Heart right ventricle (tissue), 16 donors: Measurements from ENCODE around the gene GTF2F2. TPM values are rescaled to one million over a fixed set of nuclear protein-coding genes. Genes with fewer than 3 reads are reported as not detected.
A peak's percentile ranks its signal among the peaks of the same experiment; 100 is the strongest.

Experiments
- ATAC-seq, 8 donors: fragments of 200-7000 bp; cut with Tn5 transposase; one replicate each; pipeline ENCODE4 v1.9.1; 2020; ENCODE audit warnings: mild to moderate bottlenecking in 8 of 8, moderate library complexity in 8 of 8, moderate number of reproducible peaks in 1 of 8
- DNase-seq, 2 donors: peaks; one replicate each; pipeline ENCODE4 v3.0.0-alpha.2; 2020
- H3K27ac ChIP-seq, 10 donors: fragments of 200-600 bp; sonication (generic) in 2 of 10; one replicate each; pipeline versions ENCODE4 v1.5.0 to v1.8.0; 2020 to 2022; ENCODE audit warnings: mild to moderate bottlenecking in 3 of 10
- H3K27me3 ChIP-seq, 7 donors: fragments of 200-600 bp; one replicate each; pipeline ENCODE4 v1.8.0; 2021 to 2022; ENCODE audit warnings: mild to moderate bottlenecking in 2 of 7
- H3K36me3 ChIP-seq, 9 donors: fragments of 200-600 bp; sonication (generic) in 1 of 9; one replicate each; pipeline versions ENCODE4 v1.5.0 to v1.8.0; 2020 to 2022; ENCODE audit warnings: mild to moderate bottlenecking in 2 of 9
- H3K4me1 ChIP-seq, 9 donors: fragments of 200-600 bp; sonication (generic) in 1 of 9; one replicate each; pipeline versions ENCODE4 v1.5.0 to v1.8.0; 2020 to 2022; ENCODE audit warnings: mild to moderate bottlenecking in 4 of 9
- H3K4me3 ChIP-seq, 10 donors: fragments of 200-600 bp; sonication (generic) in 2 of 10; one replicate each; pipeline versions ENCODE4 v1.5.0 to v1.8.0; 2020 to 2022; ENCODE audit warnings: mild to moderate bottlenecking in 7 of 10, moderate library complexity in 2 of 10
- H3K9me3 ChIP-seq, 11 donors: fragments of 200-600 bp in 10 of 11; sonication (generic) in 2 of 11; one replicate each; pipeline versions ENCODE4 v1.5.0 to v1.8.0; 2013 to 2022; ENCODE audit warnings: mild to moderate bottlenecking in 2 of 11, control low read depth in 1 of 11, moderate library complexity in 1 of 11
- CTCF ChIP-seq, 9 donors: fragments of 200-600 bp; sonication (generic) in 2 of 9; IDR thresholded peaks; one replicate each; pipeline versions ENCODE4 v1.5.0 to v1.8.0; 2021 to 2022; ENCODE audit warnings: antibody characterized with exemption in 9 of 9, mild to moderate bottlenecking in 5 of 9, moderate library complexity in 1 of 9
- WGBS, 2 donors: extraction: QIAGEN DNeasy Blood & Tissue Kit; methylation state at CpG; one replicate each; pipeline ENCODE4 v1.1.7; 2013; ENCODE audit warnings: inconsistent platforms in 1 of 2; 5-methylcytosine and 5-hydroxymethylcytosine counted together
- intact Hi-C, 10 donors: fragments of 100-400 bp; cut with DNase I; formaldehyde crosslinking; loops; one replicate each; pipeline versions ENCODE4 v1.11.1 to v1.14.2; 2022
- polyA plus RNA-seq, 2 donors: library from polyadenylated mRNA; stranded (reverse); fragments of 200-250 nt; gene quantifications; one replicate each; pipeline ENCODE4 v1.2.3, GENCODE V29; 2013
- total RNA-seq, 10 donors: library from RNA; stranded (reverse); fragmentation: NEBNext Ultra II Directional in 3 of 10; extraction: Animal tissue kit (Norgen Biotek cat#: 25700) in 3 of 10; gene quantifications; one replicate each; pipeline versions ENCODE4 v1.2.1 to v1.2.4, GENCODE V29; 2021 to 2023
- donor health status: Arrhythmogenic right ventricular cardiomyopathy.
- donor health status: ischemic (EF 13 %, LVEDD 7.1; RV severe dilation, severe dysfunction).
- donor health status: healthy with polysubstance abuse.
- donor health status: DM: no; HTN: yes; CAD: no.
- donor health status: DM: no; HTN: no; CAD: no.
- donor health status: ischemic (EF 25% LVEDD 6.9; RV normal size, moderate dysfunction).
- donor health status: ischemic (EF 25% LVEDD 5.7; RV mildly dilated, moderate dysfunction).
- donor health status: healthy.
- donor health status: DM: yes; HTN: yes; CAD: no.
- donor health status: Ischemic cardiomyopathy.
- donor health status: ischemic (EF 35%, LVEDD 5.7; RV mildly dilated, moderate dysfunction).
- donor health status: nonischemic (EF 11% LVEDD 7.7; RV severe dilation, severe dysfunction).
- donor health status: DM: yes; HTN: yes; CAD: no.
- donor health status: PGD.
- donor health status: ischemic (EF 29% LVEDD 5.4; RV normal size, mild dysfunction).
- donor health status: nonischemic (EF 23%, LVEDD 6.1; RV moderate dilation, normal function).

The GTF2F2 gene
- total and polyA plus RNA-seq, 12 donors = 15.8 to 24.9 (median 21.5) TPM

DNA sequence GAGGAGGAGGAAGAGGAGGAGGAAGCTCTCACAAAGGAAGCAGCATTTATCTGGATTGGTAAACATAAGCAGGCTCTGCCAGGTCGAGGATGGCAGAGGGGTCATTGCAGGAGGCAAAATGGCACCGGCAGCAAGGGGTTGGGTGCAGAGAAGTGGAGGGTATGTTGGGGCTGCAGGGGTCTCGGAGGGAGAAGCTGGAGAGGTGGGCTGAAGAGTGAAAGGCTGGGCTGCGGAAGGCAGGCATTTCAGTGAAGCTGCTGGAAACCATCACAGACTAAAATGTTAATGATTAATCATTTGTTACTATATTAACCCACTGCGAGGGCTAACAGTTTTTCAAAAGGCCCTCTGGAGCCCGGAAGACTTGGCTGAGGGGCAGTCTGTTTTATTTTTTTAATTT is 196.0 kb downstream of the GTF2F2 start:
- intact Hi-C loops = no loop called here
- 67 to 68% methylated on average over 6 of the region's 6 CpGs for WGBS, 2 donors
- Histone ChIP-seq H3K27ac (no peak overlapping the region), H3K9me3 (no peaks in the 10 kb centered on the region), H3K4me1 (peaks cover 0 to 26% (median 6%) of the 10 kb centered on the region in 9 donors), H3K4me3 (no peak overlapping the region), H3K36me3 (no peaks in the 10 kb centered on the region), H3K27me3 (no peaks in the 10 kb centered on the region)
- ATAC-seq (no peak), DNase-seq (no peak)
- TF ChIP-seq CTCF (IDR thresholded peaks at IDR 0.05) = no peak

GRCh38 chr13:45316996-45317395 is 196.7 kb downstream of the GTF2F2 start:
- Histone ChIP-seq H3K4me1 (peaks cover 0 to 26% (median 1%) of the 10 kb centered on the region in 9 donors), H3K36me3 (no peaks in the 10 kb centered on the region), H3K27ac (peak overlapping the region in 1 of 10 donors; percentile 16), H3K4me3 (no peak overlapping the region), H3K27me3 (no peaks in the 10 kb centered on the region), H3K9me3 (no peaks in the 10 kb centered on the region)
- ATAC-seq (no peak), DNase-seq (no peak)
- 87 to 91% methylated on average over 5 of the region's 5 CpGs for WGBS, 2 donors
- intact Hi-C loops = no loop called here
- TF ChIP-seq CTCF (IDR thresholded peaks at IDR 0.05) = no peak

- H3K36me3 ChIP-seq = no peaks in the 10 kb centered on the region
- H3K4me1 ChIP-seq = peaks cover 2 to 46% (median 15%) of the 10 kb centered on the region in 9 donors
- ATAC-seq = peak in 2 of 8 donors; percentile 13 to 41
- no peak for DNase-seq
- WGBS, 2 donors = 57 to 63% methylated on average over 4 of the region's 4 CpGs
- no peaks in the 10 kb centered on the region for H3K27me3 ChIP-seq
- no peak overlapping the region for H3K4me3 ChIP-seq
- H3K27ac ChIP-seq = peak overlapping the region in 3 of 10 donors; percentile 3 to 30 (median 29)
- TF ChIP-seq CTCF (IDR thresholded peaks at IDR 0.05) = no peak
- intact Hi-C loops = no loop called here
- no peaks in the 10 kb centered on the region for H3K9me3 ChIP-seq
These were observed 200.7 kb downstream of the GTF2F2 start for GRCh38 chr13:45320876-45321629.

DNA sequence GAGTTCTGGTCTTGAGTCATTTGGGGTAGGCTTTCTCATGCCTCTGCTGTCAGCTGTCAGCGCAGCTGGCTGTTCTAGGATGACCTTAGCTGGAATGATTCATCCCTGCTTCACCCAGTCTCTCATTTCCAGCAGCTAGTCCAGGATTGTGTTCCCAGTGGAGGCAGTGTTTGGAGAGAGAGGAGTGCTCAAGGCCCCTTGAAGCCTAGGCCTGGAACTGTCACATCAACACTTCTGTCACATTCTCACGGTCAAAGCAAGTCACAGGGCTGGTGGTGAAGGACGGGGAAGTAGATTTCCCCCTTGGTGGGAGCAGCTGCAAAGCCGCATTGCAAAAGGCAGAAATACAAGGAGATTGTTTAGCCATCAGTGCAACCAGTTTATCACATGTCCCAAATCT is 205.5 kb downstream of the GTF2F2 start:
- peak; percentile 73 to 92 (median 86) for ATAC-seq
- peak overlapping the region; percentile 31 to 92 (median 78) for H3K27ac ChIP-seq
- no peak for TF ChIP-seq CTCF (IDR thresholded peaks at IDR 0.05)
- 21 to 34% methylated on average over 4 of the region's 4 CpGs for WGBS, 2 donors
- peak; percentile 48 to 84 for DNase-seq
- no peaks in the 10 kb centered on the region for H3K36me3 ChIP-seq
- no peaks in the 10 kb centered on the region for H3K27me3 ChIP-seq
- H3K9me3 ChIP-seq = peaks cover 0 to 4% (median 0%) of the 10 kb centered on the region in 11 donors
- no peak overlapping the region for H3K4me3 ChIP-seq
- peaks cover 10 to 79% (median 48%) of the 10 kb centered on the region in 9 donors for H3K4me1 ChIP-seq
- intact Hi-C loops = no loop called here
